ENCODE measurements around the gene DPF3.

Gene DPF3

DNA sequence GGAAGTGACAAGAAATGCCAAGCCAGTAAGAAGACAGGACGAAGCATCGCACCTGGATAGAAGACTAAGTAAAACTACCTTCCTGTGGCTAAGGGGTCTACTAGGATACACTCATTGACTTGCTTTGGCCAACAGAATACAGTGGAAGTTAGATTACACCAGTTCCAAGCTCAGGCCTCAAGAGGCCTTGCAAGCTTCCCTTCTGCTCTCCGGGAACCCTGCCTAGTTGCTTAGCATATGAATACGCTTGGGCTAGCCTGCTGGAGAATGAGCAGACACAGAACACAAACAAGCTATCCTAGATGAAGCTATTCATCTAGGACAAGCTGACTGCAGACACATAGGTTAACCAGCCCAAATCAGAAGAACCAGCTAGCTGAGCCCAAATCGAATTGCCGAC, 97.0 kb downstream of the DPF3 start:
- no peak overlapping the region for H3K4me3 ChIP-seq (replicated peaks; ENCODE audit: low read depth, low read length)
- TF ChIP-seq CTCF (IDR thresholded peaks at IDR 0.05; ENCODE audit: low read length, missing control alignments) = no peak
- DNase-seq (ENCODE audit: low read depth) = no peak

GRCh38 chr14:72793156-72793939, 100.6 kb downstream of the DPF3 start:
- TF ChIP-seq CTCF (IDR thresholded peaks at IDR 0.05; ENCODE audit: low read length, missing control alignments) = no peak
- no peak overlapping the region for H3K4me3 ChIP-seq (replicated peaks; ENCODE audit: low read depth, low read length)
- no peak for DNase-seq (ENCODE audit: low read depth)

- H3K4me3 ChIP-seq (replicated peaks; ENCODE audit: low read depth, low read length) = no peak overlapping the region
- no peak for DNase-seq (ENCODE audit: low read depth)
- no peak for TF ChIP-seq CTCF (IDR thresholded peaks at IDR 0.05; ENCODE audit: low read length, missing control alignments)
Observed at GRCh38 chr14:72792051-72792788, 101.7 kb downstream of the DPF3 start.

GRCh38 chr14:72790887-72791566, 102.9 kb downstream of the DPF3 start:
- DNase-seq (ENCODE audit: low read depth) = no peak
- no peak overlapping the region for H3K4me3 ChIP-seq (replicated peaks; ENCODE audit: low read depth, low read length)
- no peak for TF ChIP-seq CTCF (IDR thresholded peaks at IDR 0.05; ENCODE audit: low read length, missing control alignments)

GRCh38 chr14:72788972-72789728, 104.8 kb downstream of the DPF3 start:
- no peak for TF ChIP-seq CTCF (IDR thresholded peaks at IDR 0.05; ENCODE audit: low read length, missing control alignments)
- no peak for DNase-seq (ENCODE audit: low read depth)
- no peak overlapping the region for H3K4me3 ChIP-seq (replicated peaks; ENCODE audit: low read depth, low read length)

DNA sequence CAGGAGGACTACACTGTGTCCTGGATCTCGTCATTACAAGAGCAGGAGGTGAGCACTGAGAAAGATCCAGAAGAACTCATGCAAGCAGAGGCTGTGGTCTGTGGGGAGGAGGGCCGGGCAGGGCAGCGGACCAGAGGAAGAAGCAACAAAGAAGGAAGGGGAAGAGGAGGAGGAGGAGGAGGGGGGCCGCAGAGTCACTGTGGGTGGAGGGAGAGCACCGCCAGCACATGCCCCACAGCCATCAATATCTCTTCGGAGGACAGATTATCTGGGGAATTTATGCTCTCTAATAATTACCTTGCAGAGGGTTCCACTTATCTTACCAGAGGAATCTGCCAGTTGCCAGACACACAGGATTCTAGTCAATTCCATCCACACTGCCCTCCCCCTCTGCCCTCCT, 105.6 kb downstream of the DPF3 start:
- no peak for DNase-seq (ENCODE audit: low read depth)
- no peak overlapping the region for H3K4me3 ChIP-seq (replicated peaks; ENCODE audit: low read depth, low read length)
- no peak for TF ChIP-seq CTCF (IDR thresholded peaks at IDR 0.05; ENCODE audit: low read length, missing control alignments)

Data from fibroblast of pulmonary artery (primary cell).